HepG2 (cell line): ENCODE measurements around the gene BAG3. TPM values are rescaled to one million over a fixed set of nuclear protein-coding genes. Genes with fewer than 3 reads are reported as not detected.

Experiments
- CHD2 ChIP-seq: IDR thresholded peaks from 2 replicates; pipeline ENCODE4 v1.6.1; 2011; ENCODE audit warnings: low read depth, low read length, improper control_type of control experiment
- DDIT3 ChIP-seq: sonication (generic); formaldehyde crosslinking; IDR thresholded peaks from 2 replicates; pipeline ENCODE4 v1.4.0; 2020; ENCODE audit warnings: mild to moderate bottlenecking, missing genetic modification reagents
- ELF3 ChIP-seq: IDR thresholded peaks from 2 replicates; pipeline ENCODE4 v1.6.1; 2016; ENCODE audit warnings: missing genetic modification reagents, missing compliant biosample characterization
- EP300 ChIP-seq, 3 experiments: sonication (generic) in 1 of 3; formaldehyde crosslinking in 1 of 3; IDR thresholded peaks; 2 replicates each; pipeline versions ENCODE4 v1.5.1 to v1.6.1; 2011 to 2020; ENCODE audit warnings: low read depth in 2 of 3, low read length in 2 of 3, borderline replicate concordance in 1 of 3, improper control_type of control experiment in 1 of 3, mild to moderate bottlenecking in 1 of 3, missing genetic modification reagents in 1 of 3, moderate library complexity in 1 of 3
- KDM5A ChIP-seq: fragments of 200-600 bp; sonication (generic); IDR thresholded peaks from 2 replicates; pipeline ENCODE4 v1.7.0; 2018; ENCODE audit warnings: antibody characterized with exemption, mild to moderate bottlenecking, low read length, borderline replicate concordance
- POLR2AphosphoS5 ChIP-seq: IDR thresholded peaks from 2 replicates; pipeline ENCODE4 v1.6.1; 2012; ENCODE audit warnings: low read depth, low read length
- RBM39 ChIP-seq: fragments of 200-400 bp; formaldehyde crosslinking; IDR thresholded peaks from one replicate; pipeline ENCODE4 v1.6.1; 2018; ENCODE audit warnings: antibody characterized with exemption, mild to moderate bottlenecking, low read depth, low read length; ENCODE audit not compliant: poor library complexity, severe bottlenecking
- SP1 ChIP-seq, 2 experiments: fragments of 450-650 bp in 1 of 2; sonication (generic) in 1 of 2; formaldehyde crosslinking in 1 of 2; IDR thresholded peaks; 2 replicates each; pipeline versions ENCODE4 v1.4.0 to v1.6.1; 2016 to 2020; ENCODE audit warnings: missing genetic modification reagents in 1 of 2
- SP5 ChIP-seq: IDR thresholded peaks from 2 replicates; pipeline ENCODE4 v1.6.1; 2016; ENCODE audit warnings: low read depth, borderline replicate concordance
- STAG1 ChIP-seq: sonication (generic); formaldehyde crosslinking; IDR thresholded peaks from 2 replicates; pipeline ENCODE4 v1.4.0; 2020; ENCODE audit warnings: missing genetic modification reagents
- XRCC5 ChIP-seq: fragments of 200-400 bp; formaldehyde crosslinking; optimal IDR thresholded peaks from 2 replicates; pipeline ENCODE3; 2017; ENCODE audit warnings: mild to moderate bottlenecking, low read length
- ZFY ChIP-seq: sonication (generic); formaldehyde crosslinking; IDR thresholded peaks from 2 replicates; pipeline ENCODE4 v1.4.0; 2020; ENCODE audit warnings: missing genetic modification reagents
- ZNF607 ChIP-seq: sonication (generic); formaldehyde crosslinking; IDR thresholded peaks from 2 replicates; pipeline ENCODE4 v1.5.1; 2020; ENCODE audit warnings: missing genetic modification reagents, mild to moderate bottlenecking, borderline replicate concordance
- ZNF746 ChIP-seq: sonication (generic); formaldehyde crosslinking; IDR thresholded peaks from 2 replicates; pipeline ENCODE4 v1.8.0; 2022; ENCODE audit warnings: mild to moderate bottlenecking, missing genetic modification reagents
- ZSCAN31 ChIP-seq: sonication (generic); formaldehyde crosslinking; IDR thresholded peaks from 2 replicates; pipeline ENCODE4 v1.5.0; 2020; ENCODE audit warnings: low read depth, mild to moderate bottlenecking, missing genetic modification reagents
- polyA plus RNA-seq, 8 experiments: library from polyadenylated mRNA; depleted of rRNA in 3 of 8; stranded (reverse) in 7 of 8; unstranded in 1 of 8; fragments of >200 nt; fragmentation: Illumina TruSeq in 4 of 8; extraction: Trizol in 4 of 8; gene quantifications; 2 replicates each; pipeline versions ENCODE4 v1.2.1 to v1.2.3, GENCODE V29; 2011 to 2016; ENCODE audit warnings: low read depth in 4 of 8, missing spikeins in 1 of 8, mixed read lengths in 1 of 8; ENCODE audit not compliant: insufficient read depth in 1 of 8
- total RNA-seq, 5 experiments: library from RNA; depleted of rRNA; stranded (reverse); fragments of >200 nt; fragmentation: Illumina TruSeq; extraction: Trizol; gene quantifications; 2 replicates each; pipeline ENCODE4 v1.2.3, GENCODE V29; 2016; ENCODE audit warnings: low read depth in 1 of 5
- TF ChIP-seq, protein P1 (sequence below): IDR thresholded peaks from 2 replicates; pipeline ENCODE4 v1.6.1; 2016; ENCODE audit warnings: missing genetic modification reagents, missing compliant biosample characterization
- TF ChIP-seq, protein P2 (sequence below): sonication (generic); formaldehyde crosslinking; IDR thresholded peaks from 2 replicates; pipeline ENCODE4 v1.5.0; 2020; ENCODE audit warnings: mild to moderate bottlenecking, missing genetic modification reagents
- TF ChIP-seq, protein P3 (sequence below): sonication (generic); formaldehyde crosslinking; IDR thresholded peaks from 2 replicates; pipeline ENCODE4 v1.5.1; 2020; ENCODE audit warnings: missing genetic modification reagents, mild to moderate bottlenecking, borderline replicate concordance
- TF ChIP-seq, protein P4 (sequence below): sonication (generic); formaldehyde crosslinking; IDR thresholded peaks from 2 replicates; pipeline ENCODE4 v1.4.0; 2020; ENCODE audit warnings: missing genetic modification reagents, mild to moderate bottlenecking, borderline replicate concordance

Gene BAG3
- total and polyA plus RNA-seq, 2 of the 13 experiments (the other 11 are each of a cell fraction or from before 2014, with no cell fraction given): 2.9 to 6.7 TPM

DNA sequence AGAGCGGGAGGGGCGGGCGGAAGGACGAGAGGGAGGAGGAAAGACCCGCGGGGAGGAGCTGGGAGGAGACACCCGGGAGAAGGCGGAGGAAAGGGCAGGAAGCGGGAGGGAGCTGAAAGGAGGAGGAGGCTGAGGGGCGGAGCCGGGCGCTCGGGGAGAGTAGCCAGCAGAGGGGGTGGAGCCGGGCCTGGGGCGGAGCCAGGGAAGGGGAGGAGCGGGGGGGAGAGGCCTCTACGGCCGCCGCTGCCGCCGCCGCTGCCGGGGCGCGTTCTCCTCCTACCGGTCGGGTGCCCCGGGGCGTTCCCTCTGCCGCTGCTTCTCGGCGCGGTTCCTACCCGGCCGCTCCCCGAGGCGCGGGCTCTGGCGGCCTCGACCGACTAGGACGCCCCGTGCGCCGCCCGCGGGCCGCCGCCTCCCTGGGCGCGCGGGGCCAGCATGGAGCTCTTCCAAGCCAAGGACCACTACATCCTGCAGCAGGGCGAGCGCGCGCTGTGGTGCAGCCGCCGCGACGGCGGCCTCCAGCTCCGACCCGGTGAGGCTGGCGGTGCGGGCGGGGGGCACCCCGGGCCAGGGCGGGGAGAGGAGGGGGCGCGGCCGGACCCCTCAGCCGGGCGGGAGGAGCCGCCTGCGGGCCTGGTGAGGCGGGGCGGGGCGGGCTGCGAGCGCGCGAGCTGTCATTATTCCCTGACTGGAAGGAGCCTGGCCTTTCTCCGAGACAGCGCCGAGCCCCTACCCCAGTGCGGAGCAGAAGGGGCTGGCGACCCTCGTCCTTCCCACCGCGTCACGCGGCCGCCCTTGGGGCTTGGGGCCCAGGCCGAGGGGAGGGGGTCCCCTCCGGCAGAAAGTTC is 74.9 kb downstream of the BAG3 start, which contains the start of gene INPP5F (continued):
- TF ChIP-seq ZNF746 (CRISPR knock-in tag): no peak
- TF ChIP-seq SP5: peak; percentile 64; the same call in 1 of the 2 replicates
- peak; percentile 66 for TF ChIP-seq ZFY (CRISPR knock-in tag)
- TF ChIP-seq, protein P1, sequence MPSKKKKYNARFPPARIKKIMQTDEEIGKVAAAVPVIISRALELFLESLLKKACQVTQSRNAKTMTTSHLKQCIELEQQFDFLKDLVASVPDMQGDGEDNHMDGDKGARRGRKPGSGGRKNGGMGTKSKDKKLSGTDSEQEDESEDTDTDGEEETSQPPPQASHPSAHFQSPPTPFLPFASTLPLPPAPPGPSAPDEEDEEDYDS (CRISPR knock-in tag): peak; percentile 77; the same call in 1 of the 2 replicates
- TF ChIP-seq, protein P2, sequence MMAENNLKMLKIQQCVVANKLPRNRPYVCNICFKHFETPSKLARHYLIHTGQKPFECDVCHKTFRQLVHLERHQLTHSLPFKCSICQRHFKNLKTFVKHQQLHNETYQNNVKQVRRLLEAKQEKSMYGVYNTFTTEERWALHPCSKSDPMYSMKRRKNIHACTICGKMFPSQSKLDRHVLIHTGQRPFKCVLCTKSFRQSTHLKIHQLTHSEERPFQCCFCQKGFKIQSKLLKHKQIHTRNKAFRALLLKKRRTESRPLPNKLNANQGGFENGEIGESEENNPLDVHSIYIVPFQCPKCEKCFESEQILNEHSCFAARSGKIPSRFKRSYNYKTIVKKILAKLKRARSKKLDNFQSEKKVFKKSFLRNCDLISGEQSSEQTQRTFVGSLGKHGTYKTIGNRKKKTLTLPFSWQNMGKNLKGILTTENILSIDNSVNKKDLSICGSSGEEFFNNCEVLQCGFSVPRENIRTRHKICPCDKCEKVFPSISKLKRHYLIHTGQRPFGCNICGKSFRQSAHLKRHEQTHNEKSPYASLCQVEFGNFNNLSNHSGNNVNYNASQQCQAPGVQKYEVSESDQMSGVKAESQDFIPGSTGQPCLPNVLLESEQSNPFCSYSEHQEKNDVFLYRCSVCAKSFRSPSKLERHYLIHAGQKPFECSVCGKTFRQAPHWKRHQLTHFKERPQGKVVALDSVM: 0 out of 2 replicates have a peak, but pooled peaks have one; percentile 19
- peak; percentile 2 for TF ChIP-seq XRCC5
- 0 out of 2 replicates have a peak, but pooled peaks have one; percentile 32 for TF ChIP-seq KDM5A
- TF ChIP-seq RBM39: peak; percentile 43
- TF ChIP-seq, protein P3, sequence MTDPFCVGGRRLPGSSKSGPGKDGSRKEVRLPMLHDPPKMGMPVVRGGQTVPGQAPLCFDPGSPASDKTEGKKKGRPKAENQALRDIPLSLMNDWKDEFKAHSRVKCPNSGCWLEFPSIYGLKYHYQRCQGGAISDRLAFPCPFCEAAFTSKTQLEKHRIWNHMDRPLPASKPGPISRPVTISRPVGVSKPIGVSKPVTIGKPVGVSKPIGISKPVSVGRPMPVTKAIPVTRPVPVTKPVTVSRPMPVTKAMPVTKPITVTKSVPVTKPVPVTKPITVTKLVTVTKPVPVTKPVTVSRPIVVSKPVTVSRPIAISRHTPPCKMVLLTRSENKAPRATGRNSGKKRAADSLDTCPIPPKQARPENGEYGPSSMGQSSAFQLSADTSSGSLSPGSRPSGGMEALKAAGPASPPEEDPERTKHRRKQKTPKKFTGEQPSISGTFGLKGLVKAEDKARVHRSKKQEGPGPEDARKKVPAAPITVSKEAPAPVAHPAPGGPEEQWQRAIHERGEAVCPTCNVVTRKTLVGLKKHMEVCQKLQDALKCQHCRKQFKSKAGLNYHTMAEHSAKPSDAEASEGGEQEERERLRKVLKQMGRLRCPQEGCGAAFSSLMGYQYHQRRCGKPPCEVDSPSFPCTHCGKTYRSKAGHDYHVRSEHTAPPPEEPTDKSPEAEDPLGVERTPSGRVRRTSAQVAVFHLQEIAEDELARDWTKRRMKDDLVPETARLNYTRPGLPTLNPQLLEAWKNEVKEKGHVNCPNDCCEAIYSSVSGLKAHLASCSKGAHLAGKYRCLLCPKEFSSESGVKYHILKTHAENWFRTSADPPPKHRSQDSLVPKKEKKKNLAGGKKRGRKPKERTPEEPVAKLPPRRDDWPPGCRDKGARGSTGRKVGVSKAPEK (CRISPR knock-in tag): no peak
- TF ChIP-seq DDIT3 (CRISPR knock-in tag): no peak
- TF ChIP-seq POLR2AphosphoS5: peak; percentile 40; the same call in 1 of the 2 replicates
- TF ChIP-seq EP300 (IDR thresholded peaks at IDR 0.05; ENCODE audit: low read depth in 2 of 2, low read length in 2 of 2): peak in 1 of 2 experiments; percentile 12; a peak in 1 of 4 replicates
- TF ChIP-seq EP300 (CRISPR knock-in tag; IDR thresholded peaks at IDR 0.05; ENCODE audit: borderline replicate concordance): no peak
- TF ChIP-seq, protein P4, sequence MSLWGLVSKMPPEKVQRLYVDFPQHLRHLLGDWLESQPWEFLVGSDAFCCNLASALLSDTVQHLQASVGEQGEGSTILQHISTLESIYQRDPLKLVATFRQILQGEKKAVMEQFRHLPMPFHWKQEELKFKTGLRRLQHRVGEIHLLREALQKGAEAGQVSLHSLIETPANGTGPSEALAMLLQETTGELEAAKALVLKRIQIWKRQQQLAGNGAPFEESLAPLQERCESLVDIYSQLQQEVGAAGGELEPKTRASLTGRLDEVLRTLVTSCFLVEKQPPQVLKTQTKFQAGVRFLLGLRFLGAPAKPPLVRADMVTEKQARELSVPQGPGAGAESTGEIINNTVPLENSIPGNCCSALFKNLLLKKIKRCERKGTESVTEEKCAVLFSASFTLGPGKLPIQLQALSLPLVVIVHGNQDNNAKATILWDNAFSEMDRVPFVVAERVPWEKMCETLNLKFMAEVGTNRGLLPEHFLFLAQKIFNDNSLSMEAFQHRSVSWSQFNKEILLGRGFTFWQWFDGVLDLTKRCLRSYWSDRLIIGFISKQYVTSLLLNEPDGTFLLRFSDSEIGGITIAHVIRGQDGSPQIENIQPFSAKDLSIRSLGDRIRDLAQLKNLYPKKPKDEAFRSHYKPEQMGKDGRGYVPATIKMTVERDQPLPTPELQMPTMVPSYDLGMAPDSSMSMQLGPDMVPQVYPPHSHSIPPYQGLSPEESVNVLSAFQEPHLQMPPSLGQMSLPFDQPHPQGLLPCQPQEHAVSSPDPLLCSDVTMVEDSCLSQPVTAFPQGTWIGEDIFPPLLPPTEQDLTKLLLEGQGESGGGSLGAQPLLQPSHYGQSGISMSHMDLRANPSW (CRISPR knock-in tag): no peak
- peak; percentile 87 for TF ChIP-seq ZSCAN31 (CRISPR knock-in tag)
- 0 out of 2 replicates have a peak, but pooled peaks have one; percentile 10 for TF ChIP-seq STAG1
- peak; percentile 43; the same call in 1 of the 2 replicates for TF ChIP-seq ZNF607 (CRISPR knock-in tag)
- TF ChIP-seq CHD2: no peak
- TF ChIP-seq ELF3 (CRISPR knock-in tag): peak; percentile 66
- TF ChIP-seq SP1 (IDR thresholded peaks at IDR 0.05): no peak
- peak; percentile 10 for TF ChIP-seq SP1 (CRISPR knock-in tag; IDR thresholded peaks at IDR 0.05)
